CD4-positive, alpha-beta T cell treated with Interleukin-6 for 4 hours (primary cell): Measurements from ENCODE around the gene PPP1R15A.
"Not testable (repeated sequence)": the region's sequence is repeated elsewhere in the genome, so short reads cannot be mapped to it uniquely, and the experiment has no call there.

Experiments
- DNase-seq: peaks from one replicate; pipeline ENCODE4 v3.0.0-alpha.2; 2020; ENCODE audit warnings: mixed read lengths

Gene PPP1R15A

DNA sequence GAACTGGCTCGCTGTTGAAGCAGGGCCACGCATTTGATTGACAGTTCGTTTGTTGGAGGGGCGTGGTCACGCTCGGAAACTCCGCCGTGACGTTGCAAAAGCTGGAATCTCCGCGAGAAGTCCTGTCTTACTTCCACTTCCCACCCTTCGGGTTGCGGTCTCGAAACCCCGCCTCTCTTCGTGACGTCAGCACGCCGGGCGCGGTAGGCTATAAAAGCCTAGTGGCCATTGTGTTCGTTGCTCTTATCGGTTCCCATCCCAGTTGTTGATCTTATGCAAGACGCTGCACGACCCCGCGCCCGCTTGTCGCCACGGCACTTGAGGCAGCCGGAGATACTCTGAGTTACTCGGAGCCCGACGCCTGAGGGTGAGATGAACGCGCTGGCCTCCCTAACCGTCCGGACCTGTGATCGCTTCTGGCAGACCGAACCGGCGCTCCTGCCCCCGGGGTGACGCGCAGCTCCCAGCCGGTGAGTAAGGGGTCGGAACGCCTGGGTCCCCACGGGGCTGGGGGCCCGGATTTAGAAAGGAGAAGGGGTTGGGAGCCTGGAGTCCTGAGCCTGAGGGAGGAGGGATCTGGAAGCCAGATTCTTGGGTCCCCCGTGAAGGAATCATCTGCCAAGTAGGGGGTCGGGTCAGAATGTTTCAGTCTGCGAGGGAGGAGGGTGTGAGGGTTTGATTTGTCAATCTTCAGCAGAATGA, at the start of gene PPP1R15A:
PPP1R15A (plus strand) TSS at position 240 of the 702 bp plus-strand sequence. CDS start 813 bp downstream, outside the sequence.
- peak; percentile 96 for DNase-seq

DNA sequence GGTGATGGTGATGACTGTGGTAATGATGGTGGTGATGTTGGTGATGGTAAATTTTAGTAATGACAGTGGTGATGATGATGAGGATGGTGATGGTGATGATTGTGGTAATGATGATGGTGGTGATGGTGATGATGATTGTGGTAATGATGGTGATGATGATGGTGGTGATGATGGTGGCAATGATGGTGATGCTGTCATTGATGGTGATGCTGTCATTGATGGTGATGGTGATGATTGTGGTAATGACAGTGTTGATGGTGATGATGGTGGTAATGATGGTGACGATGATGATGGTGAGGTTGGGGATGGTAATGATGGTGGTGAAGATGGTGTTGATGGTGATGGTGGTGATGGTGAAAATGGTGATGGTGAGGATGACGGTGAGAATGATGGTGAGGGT, 49.7 kb upstream of the PPP1R15A start:
- no peak for DNase-seq

DNA sequence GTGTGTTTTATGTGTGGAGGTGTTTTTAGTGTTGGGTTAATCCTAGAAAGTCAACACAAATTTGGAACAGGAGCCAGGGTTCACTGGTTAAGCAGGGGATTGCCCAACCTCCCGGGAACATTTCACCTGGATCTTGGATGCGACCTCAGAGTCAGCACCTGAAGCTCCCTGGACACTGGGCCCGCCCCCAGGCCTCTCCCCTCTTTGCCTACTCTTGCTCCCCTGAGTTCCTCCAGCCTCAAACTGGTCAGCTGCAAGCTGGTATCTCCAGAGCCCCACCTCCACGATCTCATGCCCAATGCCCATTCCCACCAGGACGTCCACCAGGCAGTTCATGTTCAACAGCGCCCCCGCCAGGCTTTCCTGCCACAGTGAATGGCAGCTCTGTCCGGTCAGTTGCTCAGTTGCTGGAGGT, 45.6 kb upstream of the PPP1R15A start:
- no peak for DNase-seq

DNA sequence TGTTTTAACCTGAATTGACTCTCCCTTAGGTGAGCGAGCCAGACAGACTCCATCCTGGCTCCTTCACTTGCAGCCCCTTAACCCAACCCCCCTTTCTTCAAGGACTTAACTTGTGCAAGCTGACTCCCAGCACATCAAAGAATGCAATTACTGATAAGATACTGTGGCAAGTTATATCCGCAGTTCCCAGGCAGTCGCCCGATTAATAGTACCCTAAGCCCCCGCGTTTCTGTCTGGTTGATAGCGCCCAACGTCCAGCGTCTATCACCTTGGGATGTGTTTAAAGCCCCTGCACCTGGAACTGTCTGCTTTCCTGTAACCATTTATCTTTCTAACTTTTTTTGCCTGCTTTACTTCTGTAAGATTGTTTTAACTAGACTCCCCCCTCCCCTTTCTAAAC, 42.1 kb upstream of the PPP1R15A start:
- DNase-seq, result no peak

DNA sequence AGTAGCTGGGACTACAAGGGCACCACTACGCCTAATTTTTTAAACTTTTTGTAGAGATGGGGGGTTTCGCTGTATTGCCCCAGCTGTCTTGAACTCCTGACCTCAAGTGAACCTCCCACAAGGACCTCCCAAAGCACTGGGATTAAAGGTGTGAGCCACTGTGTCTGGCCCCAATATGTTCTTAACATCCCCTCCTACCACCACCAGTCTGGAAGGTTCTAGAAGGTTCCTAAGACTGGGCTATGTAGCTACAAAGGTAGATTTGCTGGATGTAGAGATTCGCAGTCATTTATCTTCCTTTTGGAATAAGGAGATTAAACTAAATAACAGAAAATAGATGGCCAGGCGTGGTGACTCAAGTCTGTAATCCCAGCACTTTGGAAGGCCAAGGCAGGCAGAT, 41.3 kb upstream of the PPP1R15A start:
- no peak for DNase-seq

DNA sequence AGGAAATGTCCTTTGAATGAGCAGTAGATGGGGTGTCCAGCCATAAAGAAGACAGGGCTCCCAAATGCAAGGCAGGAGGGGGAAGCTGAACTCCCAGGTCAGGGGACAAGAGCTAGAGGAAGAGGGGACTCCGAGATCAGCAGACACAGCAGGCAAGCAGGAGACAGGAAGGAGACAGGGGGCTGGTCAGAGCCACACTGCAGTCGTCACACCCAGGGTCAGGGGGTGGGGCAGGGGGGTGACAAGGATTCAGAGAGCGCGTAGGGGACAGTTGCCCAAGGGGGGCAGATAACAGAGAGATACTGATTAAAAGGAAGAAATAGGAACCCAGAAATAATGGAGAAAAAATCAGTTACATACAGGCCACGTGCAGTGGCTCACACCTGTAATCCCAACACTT, 39.2 kb upstream of the PPP1R15A start:
- DNase-seq, result no peak

DNA sequence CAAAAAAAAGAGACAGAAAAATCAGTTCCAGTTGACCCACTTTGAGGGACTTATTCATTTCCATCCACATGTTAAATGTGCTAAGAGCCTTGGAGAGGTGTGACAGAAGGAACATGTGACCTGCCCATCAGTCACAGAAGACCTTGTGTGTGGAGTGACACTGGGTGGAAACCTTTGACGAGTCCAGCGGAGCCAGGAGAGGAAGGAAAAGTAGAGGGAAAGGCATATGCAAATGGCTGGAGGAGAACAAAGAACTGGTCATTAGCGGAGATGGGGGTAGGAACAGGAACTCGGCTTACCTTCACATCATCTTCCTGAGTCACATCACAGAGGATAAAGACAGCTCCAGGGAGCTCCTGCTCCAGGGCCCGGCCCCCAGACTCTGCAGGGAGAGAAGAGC, 38.2 kb upstream of the PPP1R15A start:
- DNase-seq, result no peak

DNA sequence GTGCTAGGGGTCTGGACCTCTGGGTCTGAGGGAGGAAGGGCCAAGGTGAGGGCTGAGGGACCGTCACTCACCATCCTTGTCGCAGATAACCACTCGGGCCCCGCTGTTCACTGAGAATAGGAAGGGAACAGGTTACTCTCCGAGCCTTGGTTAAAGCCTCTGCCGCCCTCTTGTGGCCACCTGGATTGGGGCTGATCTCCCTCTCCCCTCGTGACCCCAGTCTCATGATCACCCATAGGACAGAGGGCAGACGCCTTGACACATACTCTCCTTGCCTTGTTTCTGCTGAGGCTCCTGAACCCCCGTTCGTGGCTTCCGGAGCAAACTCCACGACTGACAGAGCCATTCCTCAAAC, 36.5 kb upstream of the PPP1R15A start:
- peak; percentile 95 for DNase-seq

DNA sequence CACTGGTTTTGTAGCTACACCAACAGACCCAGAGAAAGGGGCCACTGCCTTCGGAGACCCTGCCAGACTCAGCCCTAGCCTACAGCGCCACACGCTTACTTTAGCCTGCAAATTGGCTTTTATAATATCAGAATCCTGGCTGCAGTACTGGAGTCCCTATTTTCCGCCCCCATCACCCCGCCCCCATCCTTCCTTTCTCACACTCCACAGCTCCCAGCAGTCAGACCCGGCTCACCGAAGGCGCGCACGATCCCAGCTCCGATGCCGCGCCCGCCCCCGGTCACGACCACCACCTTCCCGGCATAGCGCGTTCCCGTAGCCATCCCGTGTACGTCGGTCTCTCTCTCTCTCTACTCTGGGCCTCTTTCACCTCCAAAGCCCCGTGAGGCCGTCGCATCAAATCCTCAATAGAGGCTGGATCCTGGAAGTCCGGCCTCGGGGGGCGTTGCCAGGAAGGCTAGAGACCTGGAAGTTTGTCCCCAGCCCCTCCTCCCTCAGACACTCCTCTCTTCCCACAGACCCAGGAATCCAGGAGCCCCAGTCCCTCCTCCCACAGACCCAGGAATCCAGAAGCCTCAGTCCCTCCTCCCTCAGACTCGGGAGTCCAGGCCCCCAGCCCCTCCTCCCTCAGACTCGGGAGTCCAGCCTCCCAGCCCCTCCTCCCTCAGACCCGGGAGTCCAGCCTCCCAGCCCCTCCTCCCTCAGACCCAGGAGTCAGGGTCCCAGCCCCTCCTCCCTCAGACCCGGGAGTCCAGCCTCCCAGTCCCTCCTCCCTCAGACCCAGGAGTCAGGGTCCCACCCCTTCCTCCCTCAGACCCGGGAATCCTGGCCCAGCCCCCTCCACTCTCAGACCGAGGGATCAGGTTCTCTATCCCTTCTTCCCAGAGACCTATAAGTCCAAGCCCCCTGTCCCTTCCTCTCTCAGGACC, 35.9 kb upstream of the PPP1R15A start, which contains the start of gene HSD17B14:
HSD17B14 (minus strand) TSS at position 403 of the 929 bp plus-strand sequence; CDS start at position 323, 80 bp downstream.
- peak; percentile 16 for DNase-seq

DNA sequence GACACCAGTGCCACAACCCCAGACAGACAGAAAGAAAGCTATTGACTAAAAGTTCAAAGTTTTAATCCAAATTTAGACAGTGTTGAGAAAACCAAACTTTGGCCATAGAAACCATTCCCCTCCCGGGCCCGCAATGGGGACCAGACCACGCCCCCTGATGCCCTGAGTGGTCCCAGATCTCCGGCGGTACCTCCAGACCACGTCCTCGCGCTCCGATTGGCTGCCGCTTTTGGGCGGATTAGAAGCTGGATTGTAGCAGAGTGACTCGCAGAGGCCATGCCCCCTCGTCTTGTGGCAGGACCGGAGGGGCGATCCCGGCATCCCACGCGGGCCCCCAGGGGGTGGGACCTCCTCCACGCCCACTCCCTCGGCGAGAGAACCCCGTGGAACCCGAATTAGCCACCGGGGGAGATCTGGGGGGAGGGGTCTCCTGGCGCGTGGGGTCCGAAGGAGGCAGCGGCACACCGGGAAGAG, 35.1 kb upstream of the PPP1R15A start:
- peak; percentile 76 for DNase-seq

DNA sequence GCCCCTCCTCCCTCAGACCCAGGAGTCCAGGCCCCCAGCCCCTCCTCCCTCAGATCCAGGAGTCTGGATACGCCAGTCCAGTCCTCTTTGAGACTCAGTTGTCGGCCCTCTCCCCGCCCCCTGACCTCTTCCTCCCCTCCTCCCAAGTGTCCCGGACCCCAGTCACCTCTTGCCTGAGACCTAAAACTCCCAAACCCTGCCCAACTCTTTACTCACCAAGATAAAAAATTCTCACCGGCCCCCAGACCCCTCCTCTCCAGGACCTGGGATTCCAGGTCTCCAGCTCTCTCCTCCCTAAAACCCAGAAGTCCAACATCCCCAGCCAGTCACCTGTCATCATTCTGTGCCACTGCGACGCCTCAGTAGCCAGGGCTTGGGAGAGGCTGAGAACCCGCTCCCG, 34.5 kb upstream of the PPP1R15A start:
- DNase-seq, result no peak

DNA sequence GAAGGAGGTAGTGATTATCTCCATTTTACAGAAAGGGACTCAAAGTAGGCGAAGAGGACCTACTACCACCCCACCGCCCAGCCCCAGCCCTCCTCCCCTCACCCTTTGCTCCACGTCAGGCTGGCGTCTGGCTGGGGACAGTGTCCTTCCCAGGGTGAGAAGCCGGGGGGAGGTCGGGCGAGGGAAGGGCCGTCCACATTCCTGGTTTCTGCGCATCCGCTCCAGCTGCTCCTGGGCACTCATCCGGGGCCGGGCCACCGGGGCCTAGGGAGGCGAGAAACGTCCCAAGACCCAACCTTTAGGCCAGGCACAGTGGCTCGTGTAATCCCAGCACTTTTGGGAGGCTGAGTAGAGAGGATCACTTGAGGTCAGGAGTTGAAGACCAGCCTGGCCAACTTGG, 31.2 kb upstream of the PPP1R15A start:
- no peak for DNase-seq

DNA sequence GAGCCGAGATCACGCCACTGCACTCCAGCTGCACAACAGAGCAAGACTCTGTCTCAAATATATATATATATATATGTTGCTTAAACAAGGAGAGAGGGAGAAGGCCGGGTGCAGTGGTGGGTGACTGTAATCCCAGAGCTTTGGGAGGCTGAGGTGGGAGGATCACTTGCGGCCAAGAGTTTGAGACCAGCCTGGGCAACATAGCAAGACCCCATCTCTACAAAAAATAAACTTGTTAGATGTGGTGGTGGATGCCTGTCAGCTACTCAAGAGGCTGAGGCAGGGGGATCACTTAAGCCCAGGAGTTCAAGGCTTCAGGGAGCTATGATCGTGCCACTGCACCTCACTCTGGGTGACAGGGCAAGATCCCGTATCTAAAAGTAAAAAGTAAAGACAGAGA, 30.6 kb upstream of the PPP1R15A start:
- no peak for DNase-seq

DNA sequence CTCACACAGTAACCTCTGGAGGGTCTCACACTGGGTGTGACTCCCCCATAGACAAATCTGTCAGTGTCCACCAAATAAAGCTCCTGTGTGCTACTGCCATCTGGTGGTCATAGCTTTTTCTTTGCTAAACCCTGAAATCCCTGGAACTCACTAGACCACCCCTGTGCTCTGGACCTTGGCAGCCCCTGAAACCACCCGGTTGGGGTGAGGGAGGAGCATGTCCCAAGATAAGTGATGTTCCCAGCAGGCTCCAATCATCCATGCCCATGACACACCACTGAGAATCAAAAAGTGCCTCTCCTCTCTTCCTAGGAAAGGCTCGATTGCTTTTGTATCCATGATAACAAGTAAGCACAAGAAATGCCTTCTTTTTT, 29.4 kb upstream of the PPP1R15A start:
- peak; percentile 65 for DNase-seq

DNA sequence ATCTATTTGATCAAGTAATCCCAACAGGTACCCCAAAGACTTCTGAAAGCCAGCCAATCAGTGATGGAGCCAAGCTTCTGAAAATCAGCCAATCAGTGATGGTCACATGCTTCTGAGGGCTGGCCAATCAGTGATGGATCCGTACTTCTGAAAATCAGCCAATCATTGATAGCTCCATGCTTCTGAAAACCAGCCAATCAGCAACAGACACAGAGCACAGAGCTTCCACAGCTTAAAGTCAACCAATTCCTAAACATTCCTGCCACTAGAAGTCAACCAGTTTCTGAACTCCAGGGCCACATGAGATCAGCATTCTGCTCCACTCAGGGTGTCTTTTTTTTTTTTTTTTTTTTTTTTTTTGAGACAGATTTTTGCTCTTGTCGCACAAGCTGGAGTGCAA, 27.7 kb upstream of the PPP1R15A start:
- DNase-seq, result no peak

DNA sequence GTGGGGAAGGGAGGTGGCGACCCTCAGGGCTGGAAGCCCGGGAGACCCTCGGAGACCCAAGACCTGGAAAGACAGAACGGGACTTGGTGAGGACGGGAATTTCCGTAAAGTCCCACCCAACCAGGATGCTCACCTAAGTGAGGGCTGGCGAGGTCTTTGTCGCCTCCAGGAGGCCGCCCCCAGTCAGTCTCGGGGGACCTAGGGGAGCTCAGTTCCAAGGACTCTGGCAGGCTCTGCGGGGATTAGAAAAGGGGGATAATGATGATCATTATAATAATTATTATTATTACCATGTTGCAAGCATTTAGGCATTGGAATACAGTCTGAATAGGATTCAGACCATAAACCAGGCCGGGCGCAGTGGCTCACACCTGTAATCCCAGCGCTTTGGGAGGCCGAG, 26.8 kb upstream of the PPP1R15A start:
- DNase-seq, result no peak

DNA sequence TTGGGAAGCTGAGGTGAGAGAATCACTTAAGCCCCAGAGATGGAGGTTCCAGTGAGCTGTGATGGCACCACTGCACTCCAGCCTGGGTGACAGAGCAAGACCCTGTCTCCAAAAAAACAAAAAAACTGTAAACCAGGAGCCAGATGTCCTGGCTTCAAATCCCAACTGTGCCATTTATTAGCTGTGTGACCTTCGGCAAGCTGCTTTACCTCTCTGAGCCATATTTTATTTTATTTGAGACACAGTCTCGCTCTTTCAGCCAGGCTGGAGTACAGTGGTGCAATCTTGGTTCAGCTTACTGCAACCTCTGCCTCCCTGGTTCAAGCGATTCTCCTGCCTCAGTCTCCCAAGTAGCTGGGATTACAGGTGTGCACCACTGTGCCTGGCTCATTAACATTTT, 25.6 kb upstream of the PPP1R15A start:
- not testable (repeated sequence) for DNase-seq

DNA sequence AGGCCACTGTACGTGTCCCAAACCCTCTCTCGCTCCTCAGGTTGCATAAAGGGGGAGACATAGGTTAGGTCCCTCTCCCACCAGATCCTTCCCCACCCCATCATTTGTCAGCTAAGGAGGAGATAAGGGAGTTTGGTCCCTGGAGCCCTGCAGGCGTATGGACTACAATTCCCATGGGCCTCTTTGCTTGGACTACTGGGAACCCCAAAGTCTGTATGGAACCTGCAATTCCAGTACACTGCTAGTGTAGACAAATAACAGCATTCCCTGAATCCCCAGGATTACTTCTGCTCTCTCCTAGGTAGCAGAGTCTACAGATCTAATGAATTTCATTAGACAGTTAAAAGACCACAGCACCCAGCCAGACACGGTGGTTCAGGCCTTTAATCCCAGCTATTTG, 19.9 kb upstream of the PPP1R15A start:
- DNase-seq, result no peak

DNA sequence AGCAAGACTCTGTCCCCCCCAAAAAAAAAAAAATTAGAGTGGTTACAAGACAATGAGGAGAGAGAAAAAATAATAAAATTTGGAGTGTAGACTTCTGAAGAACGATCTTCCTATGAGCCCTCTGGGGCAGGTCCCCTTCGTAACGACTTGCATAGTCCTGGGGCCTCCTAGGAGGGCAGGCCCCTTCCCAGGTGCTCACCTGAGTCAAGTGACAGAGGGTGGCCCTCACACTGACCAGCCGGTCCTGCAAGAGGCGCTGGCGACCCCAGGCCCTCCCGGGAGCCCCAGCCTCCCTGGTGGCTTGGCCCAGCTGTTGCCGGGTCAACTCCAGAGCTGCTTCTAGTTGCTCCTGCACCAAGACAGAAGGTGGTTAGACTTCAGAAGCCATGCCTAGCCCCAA, 18.7 kb upstream of the PPP1R15A start:
- DNase-seq, result no peak

DNA sequence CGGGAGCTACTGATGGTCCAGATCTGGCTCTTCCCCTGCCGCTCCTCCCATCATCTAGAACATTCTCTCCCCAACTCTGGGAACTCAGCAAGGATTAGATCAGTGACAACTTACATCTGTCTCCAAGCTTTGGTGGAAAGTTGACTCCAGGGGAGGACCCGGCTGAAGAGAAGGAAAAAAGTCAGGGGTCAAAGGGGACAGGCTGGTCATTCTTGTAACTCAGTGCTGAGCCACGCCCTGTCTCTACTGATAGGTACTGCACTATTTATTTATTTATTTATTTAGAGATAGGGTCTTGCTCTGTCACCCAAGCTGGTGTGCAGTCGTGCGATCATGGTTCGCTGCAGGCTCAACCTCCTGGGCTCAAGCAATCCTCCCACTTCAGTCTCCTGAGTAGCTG, 18.1 kb upstream of the PPP1R15A start:
- no peak for DNase-seq

DNA sequence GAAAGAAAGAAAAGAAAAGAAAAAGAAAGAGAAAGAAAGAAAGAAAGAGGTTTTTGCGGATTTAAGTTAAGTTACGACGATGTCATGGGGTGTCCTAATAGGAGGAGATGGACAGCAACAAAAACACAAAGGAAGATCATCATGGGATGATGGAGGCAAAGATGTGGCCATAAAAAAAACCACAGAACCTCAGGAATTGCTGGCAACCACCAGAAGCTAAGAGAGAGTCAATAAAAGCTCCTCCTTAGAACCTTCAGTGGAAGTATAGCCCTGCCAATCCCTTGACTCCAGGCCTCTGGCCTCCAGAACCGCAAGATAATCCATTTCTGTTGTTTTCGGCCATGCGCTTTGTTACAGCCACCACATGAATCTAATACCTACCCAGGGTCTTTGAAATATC, 15.3 kb upstream of the PPP1R15A start:
- no peak for DNase-seq

DNA sequence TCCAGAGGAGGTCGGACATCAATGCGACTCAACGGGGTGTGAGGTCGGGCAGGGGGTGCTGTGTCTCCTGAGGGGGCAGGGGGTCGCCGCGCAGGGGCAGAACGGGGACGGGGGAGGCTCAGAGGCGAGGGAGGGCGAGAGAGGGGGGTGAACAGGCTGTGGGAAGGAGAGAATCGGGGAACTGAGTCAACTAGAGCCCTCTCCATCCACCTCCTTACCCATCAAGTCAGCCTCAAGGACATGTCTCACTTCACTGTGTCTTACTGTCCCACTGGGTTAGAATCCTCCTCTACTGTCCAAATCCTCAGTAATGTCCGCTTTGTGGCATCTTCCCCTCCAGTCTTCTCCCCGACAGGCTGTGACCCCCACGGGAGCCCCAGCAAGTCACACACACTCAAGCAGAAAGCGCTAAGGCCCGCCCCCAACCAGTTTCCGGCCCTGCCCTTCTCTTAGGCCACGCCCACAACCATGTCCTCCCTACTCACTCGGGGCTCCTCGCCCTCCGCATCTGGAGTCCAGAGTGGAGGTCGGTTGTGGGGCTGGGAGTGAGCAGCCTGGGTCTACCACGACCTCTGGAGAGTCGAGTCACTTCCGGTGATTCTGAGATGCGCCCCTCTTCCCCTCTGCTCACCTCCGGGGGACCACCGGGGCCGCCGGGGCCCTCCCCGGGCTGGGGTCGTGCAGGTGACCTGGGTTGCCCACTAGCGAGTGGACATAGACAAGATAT, 13.1 kb upstream of the PPP1R15A start:
- DNase-seq, result peak; percentile 90
